CD14-positive monocyte (primary cell): ENCODE measurements around the gene SLC12A4. TPM values are rescaled to one million over a fixed set of nuclear protein-coding genes. Genes with fewer than 3 reads are reported as not detected.
A peak's percentile ranks its signal among the peaks of the same experiment; 100 is the strongest.

Experiments
- DNase-seq, 3 donors: peaks; one replicate each; pipeline ENCODE4 v3.0.0-alpha.2; 2011 to 2022
- H2AFZ ChIP-seq: 2 replicates; pipeline ENCODE4 v1.6.0; 2012; ENCODE audit warnings: mild to moderate bottlenecking, low read depth, low read length, inconsistent platforms; ENCODE audit not compliant: insufficient read depth, poor library complexity, severe bottlenecking
- H3K27ac ChIP-seq, 2 donors: 1 replicate in 1 of 2; 2 replicates in 1 of 2; pipeline ENCODE4 v1.5.1; 2012 to 2013; ENCODE audit warnings: low read length in 2 of 2, control low read depth in 1 of 2, inconsistent platforms in 1 of 2, low read depth in 1 of 2, mild to moderate bottlenecking in 1 of 2
- H3K27me3 ChIP-seq, 2 donors: one replicate each; pipeline versions ENCODE4 v1.6.0 to v1.6.1; 2011 to 2013; ENCODE audit warnings: low read length in 2 of 2; ENCODE audit not compliant: control insufficient read depth in 2 of 2, insufficient read depth in 2 of 2
- H3K36me3 ChIP-seq, 2 donors: replicated peaks in 1 of 2; 1 replicate in 1 of 2; 2 replicates in 1 of 2; pipeline versions ENCODE4 v1.5.1 to v1.6.1; 2012 to 2013; ENCODE audit warnings: low read length in 2 of 2, control low read depth in 1 of 2, inconsistent platforms in 1 of 2, mild to moderate bottlenecking in 1 of 2; ENCODE audit not compliant: insufficient read depth in 2 of 2, control insufficient read depth in 1 of 2
- H3K4me1 ChIP-seq, 2 donors: 1 replicate in 1 of 2; 2 replicates in 1 of 2; pipeline versions ENCODE4 v1.5.1 to v1.6.1; 2012 to 2013; ENCODE audit warnings: low read length in 2 of 2, control low read depth in 1 of 2, inconsistent platforms in 1 of 2, mild to moderate bottlenecking in 1 of 2, moderate library complexity in 1 of 2; ENCODE audit not compliant: insufficient read depth in 2 of 2, control insufficient read depth in 1 of 2
- H3K4me2 ChIP-seq: replicated peaks from 2 replicates; pipeline ENCODE3; 2012; ENCODE audit warnings: low read length, moderate library complexity, mild to moderate bottlenecking; ENCODE audit not compliant: poor library complexity, severe bottlenecking; ENCODE audit errors: extremely low read depth
- H3K4me3 ChIP-seq, 3 experiments: fragments of 200-600 bp in 1 of 3; sonication (generic) in 1 of 3; replicated peaks in 1 of 3; 1 replicate in 2 of 3; 2 replicates in 1 of 3; pipeline ENCODE4 v1.5.1; 2011 to 2013; ENCODE audit warnings: low read length in 3 of 3, mild to moderate bottlenecking in 3 of 3, control low read depth in 2 of 3, low read depth in 2 of 3, inconsistent platforms in 1 of 3, moderate library complexity in 1 of 3
- H3K79me2 ChIP-seq: 2 replicates; pipeline ENCODE4 v1.6.0; 2012; ENCODE audit warnings: mild to moderate bottlenecking, control low read depth, inconsistent platforms, low read length, moderate library complexity; ENCODE audit not compliant: insufficient read depth
- H3K9ac ChIP-seq: 2 replicates; pipeline ENCODE4 v1.6.0; 2017; ENCODE audit warnings: low read length, mild to moderate bottlenecking; ENCODE audit not compliant: insufficient read depth, poor library complexity, severe bottlenecking
- H3K9me3 ChIP-seq, 2 donors: replicated peaks in 1 of 2; 1 replicate in 1 of 2; 2 replicates in 1 of 2; pipeline versions ENCODE4 v1.5.1 to v1.6.1; 2012 to 2013; ENCODE audit warnings: low read length in 2 of 2, control low read depth in 1 of 2; ENCODE audit not compliant: control insufficient read depth in 1 of 2, insufficient read depth in 1 of 2
- H4K20me1 ChIP-seq: 2 replicates; pipeline ENCODE4 v1.6.0; 2012; ENCODE audit warnings: mild to moderate bottlenecking, low read length, control low read depth, moderate library complexity; ENCODE audit not compliant: insufficient read depth
- H3K27ac Mint-ChIP-seq, 7 donors: one replicate each; pipeline ENCODE4 v1.8.0; 2020; ENCODE audit warnings: mild to moderate bottlenecking in 7 of 7, mixed read lengths in 7 of 7, moderate library complexity in 6 of 7, inconsistent platforms in 2 of 7
- H3K27me3 Mint-ChIP-seq, 3 donors: one replicate each; pipeline ENCODE4 v1.8.0; 2021 to 2022; ENCODE audit warnings: low read depth in 3 of 3, mild to moderate bottlenecking in 3 of 3, mixed read lengths in 3 of 3, moderate library complexity in 3 of 3, inconsistent platforms in 1 of 3
- H3K36me3 Mint-ChIP-seq, 2 donors: one replicate each; pipeline ENCODE4 v1.8.0; 2020; ENCODE audit warnings: mixed read lengths in 2 of 2, inconsistent platforms in 1 of 2, mild to moderate bottlenecking in 1 of 2
- H3K4me1 Mint-ChIP-seq: one replicate; pipeline ENCODE4 v1.8.0; 2020; ENCODE audit warnings: mild to moderate bottlenecking, mixed read lengths
- H3K4me3 Mint-ChIP-seq, 2 donors: one replicate each; pipeline ENCODE4 v1.8.0; 2020; ENCODE audit warnings: mild to moderate bottlenecking in 2 of 2, mixed read lengths in 2 of 2, moderate library complexity in 1 of 2
- H3K9me3 Mint-ChIP-seq, 7 donors: one replicate each; pipeline ENCODE4 v1.8.0; 2020 to 2022; ENCODE audit warnings: mixed read lengths in 7 of 7, mild to moderate bottlenecking in 6 of 7, moderate library complexity in 6 of 7, inconsistent platforms in 2 of 7
- CTCF ChIP-seq: fragments of 200-600 bp; IDR thresholded peaks from one replicate; pipeline ENCODE4 v1.8.0; 2022; ENCODE audit warnings: antibody characterized with exemption, mild to moderate bottlenecking
- WGBS: methylation state at CpG from one replicate; pipeline ENCODE4 v1.1.5; 2013; ENCODE audit warnings: missing lambda C conversion rate; ENCODE audit not compliant: insufficient coverage; 5-methylcytosine and 5-hydroxymethylcytosine counted together
- intact Hi-C, 2 donors: fragments of 100-400 bp; cut with micrococcal nuclease; formaldehyde crosslinking; loops; one replicate each; pipeline versions ENCODE4 v1.15.0 to v1.15.1; 2023
- polyA plus RNA-seq, 3 donors: library from polyadenylated mRNA; depleted of rRNA in 1 of 3; unstranded in 2 of 3; stranded (reverse) in 1 of 3; fragments of 300-500 nt in 2 of 3; fragments of >200 nt in 1 of 3; fragmentation: Illumina TruSeq in 2 of 3; gene quantifications; 1 replicate in 2 of 3; 2 replicates in 1 of 3; pipeline ENCODE4 v1.2.3, GENCODE V29; 2012 to 2021

Gene SLC12A4
- polyA plus RNA-seq, 3 donors = 7.3 to 57.2 (median 7.7) TPM

GRCh38 chr16:67977005-67977404 is 8.6 kb upstream of the SLC12A4 start:
- H3K27ac ChIP-seq = no peak overlapping the region
- no peak overlapping the region for H2AFZ ChIP-seq
- peaks cover 0 to 1% (median 0%) of the 10 kb centered on the region in 7 donors for H3K9me3 Mint-ChIP-seq
- no peak for TF ChIP-seq CTCF
- peaks cover 3 to 17% (median 12%) of the 10 kb centered on the region in 3 donors for H3K27me3 Mint-ChIP-seq
- H3K9ac ChIP-seq = no peak overlapping the region
- no peaks in the 10 kb centered on the region for H3K4me1 ChIP-seq
- no peak overlapping the region for H3K4me3 ChIP-seq
- no peaks in the 10 kb centered on the region for H3K36me3 ChIP-seq
- H3K4me3 Mint-ChIP-seq = no peak overlapping the region
- H4K20me1 ChIP-seq = no peaks in the 10 kb centered on the region
- no peaks in the 10 kb centered on the region for H3K36me3 Mint-ChIP-seq
- 80% methylated on average over 5 of the region's 5 CpGs for WGBS
- H3K9me3 ChIP-seq = no peaks in the 10 kb centered on the region
- no peak overlapping the region for H3K4me2 ChIP-seq
- no peak for DNase-seq
- H3K27ac Mint-ChIP-seq = peak overlapping the region in 1 of 7 donors; percentile 42
- intact Hi-C loops = no loop called here
- no peaks in the 10 kb centered on the region for H3K4me1 Mint-ChIP-seq
- no peaks in the 10 kb centered on the region for H3K79me2 ChIP-seq
- H3K27me3 ChIP-seq = no peaks in the 10 kb centered on the region

- intact Hi-C loops = no loop called here
- Histone ChIP-seq H3K4me3 (no peak overlapping the region), H3K9ac (no peak overlapping the region), H3K79me2 (no peaks in the 10 kb centered on the region), H3K9me3 (no peaks in the 10 kb centered on the region), H4K20me1 (no peaks in the 10 kb centered on the region), H3K36me3 (no peaks in the 10 kb centered on the region), H3K4me2 (no peak overlapping the region), H3K4me1 (no peaks in the 10 kb centered on the region), H2AFZ (no peak overlapping the region), H3K27ac (no peak overlapping the region), H3K27me3 (no peaks in the 10 kb centered on the region)
- Mint-ChIP-seq H3K27me3 (peaks cover 3 to 17% (median 12%) of the 10 kb centered on the region in 3 donors), H3K27ac (peak overlapping the region in 1 of 7 donors; percentile 41), H3K4me3 (peak overlapping the region in 1 of 2 donors; percentile 40), H3K36me3 (no peaks in the 10 kb centered on the region), H3K9me3 (no peaks in the 10 kb centered on the region), H3K4me1 (no peaks in the 10 kb centered on the region)
- WGBS = 100% methylated on average over 1 of the region's 2 CpGs
- DNase-seq = no peak
- no peak for TF ChIP-seq CTCF
These were observed 7.8 kb upstream of the SLC12A4 start for GRCh38 chr16:67976205-67976604.
